HT-29 (cell line): Measurements from ENCODE around the gene PTPRCAP. TPM values are rescaled to one million over a fixed set of nuclear protein-coding genes. Genes with fewer than 3 reads are reported as not detected.
A peak's percentile ranks its signal among the peaks of the same experiment; 100 is the strongest.
"Not testable (repeated sequence)": the region's sequence is repeated elsewhere in the genome, so short reads cannot be mapped to it uniquely, and the experiment has no call there.

Experiments
- DNase-seq: peaks from one replicate; pipeline ENCODE4 v3.0.0-alpha.2; 2015; ENCODE audit warnings: low spot score
- total RNA-seq: library from RNA; depleted of rRNA; stranded (reverse); fragments of >200 nt; shearing (Covaris generic); gene quantifications from 2 replicates; pipeline ENCODE4 v1.2.3, GENCODE V29; 2014

PTPRCAP gene
- total RNA-seq, 1 experiment from 2014 or later, result 1.9 TPM

- not testable (repeated sequence) for DNase-seq
Measured at GRCh38 chr11:67465530-67465929, 28.0 kb upstream of the PTPRCAP start.

- DNase-seq, result peak; percentile 50
Measured at GRCh38 chr11:67465189-67465510, 27.7 kb upstream of the PTPRCAP start.

GRCh38 chr11:67464411-67465188, 27.1 kb upstream of the PTPRCAP start:
- peak; percentile 95 for DNase-seq

- peak; percentile 96 for DNase-seq
Measured at GRCh38 chr11:67463680-67464410, 26.4 kb upstream of the PTPRCAP start.

GRCh38 chr11:67463186-67463585, 25.7 kb upstream of the PTPRCAP start:
- DNase-seq, result no peak

- no peak for DNase-seq
Measured at GRCh38 chr11:67458266-67458665, 20.8 kb upstream of the PTPRCAP start.

- no peak for DNase-seq
Measured at GRCh38 chr11:67457453-67457852, 20.0 kb upstream of the PTPRCAP start.

GRCh38 chr11:67456068-67456705, 18.7 kb upstream of the PTPRCAP start:
- DNase-seq, result no peak

- DNase-seq, result no peak
Measured at GRCh38 chr11:67455054-67455453, 17.6 kb upstream of the PTPRCAP start, which contains the start of gene CABP4. CABP4 (plus strand) TSS chr11:67455354; CDS start chr11:67455424, 70 bp downstream.

- no peak for DNase-seq
Measured at GRCh38 chr11:67453816-67454732, 16.6 kb upstream of the PTPRCAP start.

GRCh38 chr11:67452141-67452952, 14.9 kb upstream of the PTPRCAP start, which contains the start of gene GPR152:
GPR152 (minus strand) TSS chr11:67452729; CDS start chr11:67452724, 5 bp downstream.
- peak; percentile 90 for DNase-seq

- no peak for DNase-seq
Measured at GRCh38 chr11:67451658-67451976, 14.1 kb upstream of the PTPRCAP start.

GRCh38 chr11:67450796-67451657, 13.5 kb upstream of the PTPRCAP start:
- DNase-seq, result no peak

- DNase-seq, result no peak
Measured at GRCh38 chr11:67449116-67449844, 11.8 kb upstream of the PTPRCAP start.

GRCh38 chr11:67448220-67448609, 10.7 kb upstream of the PTPRCAP start:
- no peak for DNase-seq

- DNase-seq, result no peak
Measured at GRCh38 chr11:67445515-67445914, 8.0 kb upstream of the PTPRCAP start.

- no peak for DNase-seq
Measured at GRCh38 chr11:67442504-67443404, 5.3 kb upstream of the PTPRCAP start.
